ENCODE measurements around the gene ITPR2.

ITPR2 gene

GRCh38 chr12:26471560-26471959 is 361.4 kb downstream of the ITPR2 start:
- peak; percentile 5 for DNase-seq (ENCODE audit: extremely low read depth, low read depth)
- peak; percentile 18 for TF ChIP-seq CTCF (IDR thresholded peaks at IDR 0.05; ENCODE audit: low read depth, low read length)

- TF ChIP-seq CTCF (IDR thresholded peaks at IDR 0.05; ENCODE audit: low read depth, low read length): no peak
- no peak for DNase-seq (ENCODE audit: extremely low read depth, low read depth)
Observed at GRCh38 chr12:26469421-26470180, 363.4 kb downstream of the ITPR2 start.

GRCh38 chr12:26467351-26467750 is 365.6 kb downstream of the ITPR2 start:
- DNase-seq (ENCODE audit: extremely low read depth, low read depth): no peak
- no peak for TF ChIP-seq CTCF (IDR thresholded peaks at IDR 0.05; ENCODE audit: low read depth, low read length)

- no peak for TF ChIP-seq CTCF (IDR thresholded peaks at IDR 0.05; ENCODE audit: low read depth, low read length)
Observed at GRCh38 chr12:26466726-26467125, 366.3 kb downstream of the ITPR2 start.

GRCh38 chr12:26465419-26466097 is 367.4 kb downstream of the ITPR2 start:
- no peak for DNase-seq (ENCODE audit: extremely low read depth, low read depth)
- TF ChIP-seq CTCF (IDR thresholded peaks at IDR 0.05; ENCODE audit: low read depth, low read length): no peak; the same call in 1 of the 2 replicates

More at GRCh38 chr12:26466726-26467125, 366.3 kb downstream of the ITPR2 start:
- no peak for DNase-seq (ENCODE audit: extremely low read depth, low read depth)

GRCh38 chr12:26461776-26462175 is 371.2 kb downstream of the ITPR2 start:
- no peak for DNase-seq (ENCODE audit: extremely low read depth, low read depth)
- no peak for TF ChIP-seq CTCF (IDR thresholded peaks at IDR 0.05; ENCODE audit: low read depth, low read length)

GRCh38 chr12:26460361-26460760 is 372.6 kb downstream of the ITPR2 start:
- no peak for DNase-seq (ENCODE audit: extremely low read depth, low read depth)

More at GRCh38 chr12:26460361-26460760, 372.6 kb downstream of the ITPR2 start:
- no peak for TF ChIP-seq CTCF (IDR thresholded peaks at IDR 0.05; ENCODE audit: low read depth, low read length)
